Measurements from ENCODE around the gene TBX15. TPM values are rescaled to one million over a fixed set of nuclear protein-coding genes. Genes with fewer than 3 reads are reported as not detected.

The TBX15 gene
- total RNA-seq, 1 experiment from 2014 or later: 0.32 TPM

DNA sequence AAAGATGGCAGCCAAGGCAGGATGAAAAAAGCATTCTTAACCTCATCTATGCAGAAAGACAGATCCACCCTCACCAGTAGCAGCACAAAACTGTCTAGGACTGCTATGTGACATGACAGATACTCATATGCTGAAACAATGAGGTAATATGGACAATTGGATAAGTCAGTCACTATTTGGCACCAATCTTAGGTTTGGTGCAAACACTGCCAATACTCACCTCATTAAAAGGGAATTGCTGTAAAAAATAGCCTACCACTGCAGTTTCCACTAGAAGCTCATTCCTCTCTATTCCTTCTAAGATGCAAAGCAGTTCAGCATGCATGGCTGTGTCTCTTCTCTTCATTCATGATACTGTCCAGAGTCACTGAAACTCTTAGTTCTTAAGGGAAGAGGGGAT, 91.7 kb downstream of the TBX15 start:
- no peak for DNase-seq (ENCODE audit: low spot score)
- ChIA-PET POLR2A (ENCODE audit: low non-redundant PET) (no interaction called here), CTCF (no interaction called here)
- intact Hi-C loops (cut with micrococcal nuclease; ENCODE audit: unreplicated experiment): no loop called here
- no peak overlapping the region for H3K27ac ChIP-seq (ENCODE audit: low read depth, low read length, poor library complexity, severe bottlenecking)
- H3K36me3 ChIP-seq (ENCODE audit: insufficient read depth, low read length, poor library complexity, severe bottlenecking): no peaks in the 10 kb centered on the region
- no peak for TF ChIP-seq EZH2 (IDR thresholded peaks at IDR 0.05; ENCODE audit: borderline replicate concordance, low read depth, low read length, poor library complexity, severe bottlenecking)
- TF ChIP-seq, protein P1, sequence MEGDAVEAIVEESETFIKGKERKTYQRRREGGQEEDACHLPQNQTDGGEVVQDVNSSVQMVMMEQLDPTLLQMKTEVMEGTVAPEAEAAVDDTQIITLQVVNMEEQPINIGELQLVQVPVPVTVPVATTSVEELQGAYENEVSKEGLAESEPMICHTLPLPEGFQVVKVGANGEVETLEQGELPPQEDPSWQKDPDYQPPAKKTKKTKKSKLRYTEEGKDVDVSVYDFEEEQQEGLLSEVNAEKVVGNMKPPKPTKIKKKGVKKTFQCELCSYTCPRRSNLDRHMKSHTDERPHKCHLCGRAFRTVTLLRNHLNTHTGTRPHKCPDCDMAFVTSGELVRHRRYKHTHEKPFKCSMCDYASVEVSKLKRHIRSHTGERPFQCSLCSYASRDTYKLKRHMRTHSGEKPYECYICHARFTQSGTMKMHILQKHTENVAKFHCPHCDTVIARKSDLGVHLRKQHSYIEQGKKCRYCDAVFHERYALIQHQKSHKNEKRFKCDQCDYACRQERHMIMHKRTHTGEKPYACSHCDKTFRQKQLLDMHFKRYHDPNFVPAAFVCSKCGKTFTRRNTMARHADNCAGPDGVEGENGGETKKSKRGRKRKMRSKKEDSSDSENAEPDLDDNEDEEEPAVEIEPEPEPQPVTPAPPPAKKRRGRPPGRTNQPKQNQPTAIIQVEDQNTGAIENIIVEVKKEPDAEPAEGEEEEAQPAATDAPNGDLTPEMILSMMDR (conservative IDR thresholded peaks at IDR 0.05; ENCODE audit: low read depth, low read length): no peak
- no peaks in the 10 kb centered on the region for H3K27me3 ChIP-seq (replicated peaks; ENCODE audit: insufficient read depth, low read depth, low read length, poor library complexity)
- H3K4me1 ChIP-seq (ENCODE audit: insufficient read depth, low read length, poor library complexity, severe bottlenecking): no peaks in the 10 kb centered on the region
- no peaks in the 10 kb centered on the region for H3K9me3 ChIP-seq (ENCODE audit: low read depth, low read length, poor library complexity, severe bottlenecking)
- H3K4me3 ChIP-seq (ENCODE audit: low read depth, low read length, poor library complexity, severe bottlenecking): no peak overlapping the region
- BruUV-seq (replicated peaks): no TSS peak

DNA sequence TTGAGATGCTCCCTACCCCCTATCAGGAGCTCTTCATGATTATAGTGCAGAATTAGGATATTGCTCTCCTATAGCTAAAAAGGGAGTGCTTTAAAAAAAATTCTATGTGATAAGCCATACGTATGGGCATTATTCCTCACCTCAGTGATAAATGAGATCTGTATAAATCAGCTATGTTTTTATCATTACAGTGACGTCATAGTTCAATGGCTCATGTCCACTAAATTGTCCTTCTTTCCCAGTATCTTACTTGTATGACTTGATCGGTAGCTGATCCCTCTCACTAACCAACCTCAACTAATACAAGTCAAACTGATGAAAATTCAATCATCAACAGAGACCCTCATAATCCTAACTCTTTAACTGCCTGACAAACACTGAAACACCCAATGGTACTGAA, 93.3 kb downstream of the TBX15 start:
- Histone ChIP-seq H3K9me3 (ENCODE audit: low read depth, low read length, poor library complexity, severe bottlenecking) (no peaks in the 10 kb centered on the region), H3K4me1 (ENCODE audit: insufficient read depth, low read length, poor library complexity, severe bottlenecking) (no peaks in the 10 kb centered on the region), H3K36me3 (ENCODE audit: insufficient read depth, low read length, poor library complexity, severe bottlenecking) (no peaks in the 10 kb centered on the region), H3K27me3 (replicated peaks; ENCODE audit: insufficient read depth, low read depth, low read length, poor library complexity) (no peaks in the 10 kb centered on the region), H3K4me3 (ENCODE audit: low read depth, low read length, poor library complexity, severe bottlenecking) (no peak overlapping the region), H3K27ac (ENCODE audit: low read depth, low read length, poor library complexity, severe bottlenecking) (no peak overlapping the region)
- DNase-seq (ENCODE audit: low spot score): no peak
- ChIA-PET POLR2A (ENCODE audit: low non-redundant PET) (no interaction called here), CTCF (no interaction called here)
- intact Hi-C loops (cut with micrococcal nuclease; ENCODE audit: unreplicated experiment): no loop called here
- BruUV-seq (replicated peaks): no TSS peak
- TF ChIP-seq, protein P1 (conservative IDR thresholded peaks at IDR 0.05; ENCODE audit: low read depth, low read length): no peak
- TF ChIP-seq EZH2 (IDR thresholded peaks at IDR 0.05; ENCODE audit: borderline replicate concordance, low read depth, low read length, poor library complexity, severe bottlenecking): no peak

DNA sequence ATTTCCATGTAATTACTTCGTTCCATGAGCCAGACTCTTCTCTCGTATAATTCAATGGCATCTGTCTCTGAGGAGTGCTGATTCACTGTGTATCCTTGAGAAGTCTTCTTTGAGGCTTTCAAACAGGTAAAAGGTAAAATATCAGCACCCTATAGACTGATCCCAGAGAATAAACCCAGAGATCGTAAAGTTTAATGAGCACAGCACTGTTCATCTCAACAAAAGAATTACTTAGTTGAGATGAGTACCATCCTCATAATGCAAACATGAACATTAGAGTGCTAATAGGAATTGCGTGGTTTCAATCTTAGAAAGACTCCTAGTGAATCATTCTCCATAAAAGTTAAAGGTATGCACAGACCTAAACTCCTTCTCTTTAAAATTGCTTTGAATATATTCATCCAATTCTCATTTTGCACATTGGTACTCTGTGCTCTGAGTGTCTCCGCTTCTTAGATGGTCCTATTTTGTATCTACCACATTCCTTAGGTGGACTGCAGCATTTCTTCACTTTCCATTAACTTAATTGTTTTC, 97.2 kb downstream of the TBX15 start:
- BruUV-seq (replicated peaks): no TSS peak
- TF ChIP-seq, protein P1 (conservative IDR thresholded peaks at IDR 0.05; ENCODE audit: low read depth, low read length): no peak
- no peak for TF ChIP-seq EZH2 (IDR thresholded peaks at IDR 0.05; ENCODE audit: borderline replicate concordance, low read depth, low read length, poor library complexity, severe bottlenecking)
- Histone ChIP-seq H3K9me3 (ENCODE audit: low read depth, low read length, poor library complexity, severe bottlenecking) (no peaks in the 10 kb centered on the region), H3K4me3 (ENCODE audit: low read depth, low read length, poor library complexity, severe bottlenecking) (no peak overlapping the region), H3K36me3 (ENCODE audit: insufficient read depth, low read length, poor library complexity, severe bottlenecking) (no peaks in the 10 kb centered on the region), H3K27me3 (replicated peaks; ENCODE audit: insufficient read depth, low read depth, low read length, poor library complexity) (no peaks in the 10 kb centered on the region), H3K27ac (ENCODE audit: low read depth, low read length, poor library complexity, severe bottlenecking) (no peak overlapping the region), H3K4me1 (ENCODE audit: insufficient read depth, low read length, poor library complexity, severe bottlenecking) (no peaks in the 10 kb centered on the region)
- ChIA-PET POLR2A (ENCODE audit: low non-redundant PET) (no interaction called here), CTCF (no interaction called here)
- DNase-seq (ENCODE audit: low spot score): no peak
- intact Hi-C loops (cut with micrococcal nuclease; ENCODE audit: unreplicated experiment): no loop called here

Measured in A673 (cell line).